Measurements from ENCODE around the gene CCDC85C.

- TF ChIP-seq TEAD4 (IDR thresholded peaks at IDR 0.05) (no peak), CEBPB (IDR thresholded peaks at IDR 0.05) (no peak), EP300 (IDR thresholded peaks at IDR 0.05; ENCODE audit: borderline replicate concordance) (no peak), MAX (IDR thresholded peaks at IDR 0.05) (no peak)
Measured at GRCh38 chr14:99472937-99473336, 131.1 kb downstream of the CCDC85C start.
